Measurements from ENCODE around the gene ZNF652.

Gene ZNF652

GRCh38 chr17:49334744-49335512, 27.1 kb downstream of the ZNF652 start:
- in situ Hi-C loops (cut with HindIII; ENCODE audit: low pct_ligation_motif_present, low pct_unique_long_range_greater_than_20kb, low sequenced_read_pairs) = no loop called here

GRCh38 chr17:49333804-49334203, 28.2 kb downstream of the ZNF652 start:
- DNase-seq = no peak
- in situ Hi-C loops (cut with HindIII; ENCODE audit: low pct_ligation_motif_present, low pct_unique_long_range_greater_than_20kb, low sequenced_read_pairs) = no loop called here

More at GRCh38 chr17:49334744-49335512, 27.1 kb downstream of the ZNF652 start:
- no peak for DNase-seq

GRCh38 chr17:49327835-49328784, 33.9 kb downstream of the ZNF652 start:
- no peak for DNase-seq
- in situ Hi-C loops (cut with HindIII; ENCODE audit: low pct_ligation_motif_present, low pct_unique_long_range_greater_than_20kb, low sequenced_read_pairs) = no loop called here

GRCh38 chr17:49325980-49326379, 36.1 kb downstream of the ZNF652 start:
- no peak for DNase-seq
- in situ Hi-C loops (cut with HindIII; ENCODE audit: low pct_ligation_motif_present, low pct_unique_long_range_greater_than_20kb, low sequenced_read_pairs) = no loop called here

- in situ Hi-C loops (cut with HindIII; ENCODE audit: low pct_ligation_motif_present, low pct_unique_long_range_greater_than_20kb, low sequenced_read_pairs) = no loop called here
- no peak for DNase-seq
These were observed 43.5 kb downstream of the ZNF652 start for GRCh38 chr17:49318435-49318965.

- DNase-seq = no peak
- in situ Hi-C loops (cut with HindIII; ENCODE audit: low pct_ligation_motif_present, low pct_unique_long_range_greater_than_20kb, low sequenced_read_pairs) = no loop called here
These were observed 45.0 kb downstream of the ZNF652 start for GRCh38 chr17:49316889-49317675.

GRCh38 chr17:49316258-49316570, 45.8 kb downstream of the ZNF652 start:
- in situ Hi-C loops (cut with HindIII; ENCODE audit: low pct_ligation_motif_present, low pct_unique_long_range_greater_than_20kb, low sequenced_read_pairs) = no loop called here

GRCh38 chr17:49315551-49316257, 46.3 kb downstream of the ZNF652 start:
- in situ Hi-C loops (cut with HindIII; ENCODE audit: low pct_ligation_motif_present, low pct_unique_long_range_greater_than_20kb, low sequenced_read_pairs) = no loop called here

More at GRCh38 chr17:49316258-49316570, 45.8 kb downstream of the ZNF652 start:
- DNase-seq = peak; percentile 17

GRCh38 chr17:49312722-49313121, 49.3 kb downstream of the ZNF652 start:
- in situ Hi-C loops (cut with HindIII; ENCODE audit: low pct_ligation_motif_present, low pct_unique_long_range_greater_than_20kb, low sequenced_read_pairs) = no loop called here
- no peak for DNase-seq

More at GRCh38 chr17:49315551-49316257, 46.3 kb downstream of the ZNF652 start:
- peak; percentile 92 for DNase-seq

GRCh38 chr17:49299996-49300395, 62.1 kb downstream of the ZNF652 start:
- in situ Hi-C loops (cut with HindIII; ENCODE audit: low pct_ligation_motif_present, low pct_unique_long_range_greater_than_20kb, low sequenced_read_pairs) = no loop called here
- no peak for DNase-seq

- DNase-seq = no peak
- in situ Hi-C loops (cut with HindIII; ENCODE audit: low pct_ligation_motif_present, low pct_unique_long_range_greater_than_20kb, low sequenced_read_pairs) = no loop called here
These were observed 63.6 kb downstream of the ZNF652 start for GRCh38 chr17:49298371-49298976.

- in situ Hi-C loops (cut with HindIII; ENCODE audit: low pct_ligation_motif_present, low pct_unique_long_range_greater_than_20kb, low sequenced_read_pairs) = no loop called here
- peak; percentile 31 for DNase-seq
These were observed 64.9 kb downstream of the ZNF652 start for GRCh38 chr17:49297141-49297540.

GRCh38 chr17:49294122-49294521, 67.9 kb downstream of the ZNF652 start:
- in situ Hi-C loops (cut with HindIII; ENCODE audit: low pct_ligation_motif_present, low pct_unique_long_range_greater_than_20kb, low sequenced_read_pairs) = no loop called here
- DNase-seq = no peak

- in situ Hi-C loops (cut with HindIII; ENCODE audit: low pct_ligation_motif_present, low pct_unique_long_range_greater_than_20kb, low sequenced_read_pairs) = no loop called here
These were observed 69.1 kb downstream of the ZNF652 start for GRCh38 chr17:49292901-49293300.

GRCh38 chr17:49291929-49292328, 70.1 kb downstream of the ZNF652 start:
- no peak for DNase-seq
- in situ Hi-C loops (cut with HindIII; ENCODE audit: low pct_ligation_motif_present, low pct_unique_long_range_greater_than_20kb, low sequenced_read_pairs) = no loop called here

More at GRCh38 chr17:49292901-49293300, 69.1 kb downstream of the ZNF652 start:
- DNase-seq = no peak

- DNase-seq = peak; percentile 46
- in situ Hi-C loops (cut with HindIII; ENCODE audit: low pct_ligation_motif_present, low pct_unique_long_range_greater_than_20kb, low sequenced_read_pairs) = no loop called here
These were observed 71.2 kb downstream of the ZNF652 start for GRCh38 chr17:49290690-49291359.

GRCh38 chr17:49288388-49288787, 73.7 kb downstream of the ZNF652 start:
- DNase-seq = no peak
- in situ Hi-C loops (cut with HindIII; ENCODE audit: low pct_ligation_motif_present, low pct_unique_long_range_greater_than_20kb, low sequenced_read_pairs) = no loop called here

Data from ACHN (cell line).